ENCODE measurements around the gene CLEC1A.

- TF ChIP-seq CTCF (IDR thresholded peaks at IDR 0.05), result no peak
- TF ChIP-seq POLR2A (IDR thresholded peaks at IDR 0.05), result no peak
These were observed 27.6 kb upstream of the CLEC1A start for GRCh38 chr12:10126413-10126812.

Data from adrenal gland (tissue), 5 donors.